Measurements from ENCODE around the gene TTLL11.

- TF ChIP-seq CTCF (conservative IDR thresholded peaks at IDR 0.05) (no peak), ZFX (IDR thresholded peaks at IDR 0.05) (no peak)
Measured at GRCh38 chr9:121852241-121852640, 240.9 kb downstream of the TTLL11 start.

Measured in C4-2B (cell line).